Measurements from ENCODE around the gene IGSF10.
A peak's percentile ranks its signal among the peaks of the same experiment; 100 is the strongest.
"Not testable (repeated sequence)": the region's sequence is repeated elsewhere in the genome, so short reads cannot be mapped to it uniquely, and the experiment has no call there.

The IGSF10 gene

DNA sequence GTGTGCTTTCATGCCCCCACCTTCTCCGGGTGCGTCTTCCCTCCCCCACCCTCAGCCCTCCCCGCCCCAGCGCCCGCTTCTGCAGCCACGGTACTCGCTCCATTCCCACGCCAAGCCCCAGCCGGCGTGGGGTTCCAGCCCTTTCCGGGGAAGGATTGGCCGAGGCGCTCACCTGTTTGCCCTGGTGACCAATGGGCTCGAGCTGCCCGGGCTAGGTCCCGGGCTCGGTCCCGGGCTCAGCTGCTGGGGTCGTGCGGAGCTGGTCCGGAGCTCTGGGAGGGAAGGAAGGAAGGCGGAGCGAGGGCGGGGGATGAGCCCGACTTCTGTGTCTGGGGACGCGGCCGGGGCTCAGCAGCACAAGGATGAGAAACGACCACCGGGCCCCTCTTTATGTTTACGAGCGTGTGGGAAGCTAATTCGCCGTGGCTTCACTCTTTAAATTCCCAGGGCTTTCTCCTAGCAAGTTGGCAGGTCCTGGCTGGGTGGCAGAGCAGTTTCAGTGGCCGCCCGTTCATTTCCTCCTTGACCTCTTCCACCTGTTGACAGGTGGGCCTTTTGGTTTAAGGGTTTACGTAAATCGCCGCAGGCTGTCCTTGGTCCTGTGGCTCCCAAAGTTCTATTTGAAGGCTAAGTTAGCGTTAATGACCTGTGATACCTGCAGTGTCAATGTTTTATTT is at the start of gene IGSF10:
Gene IGSF10 (minus strand): TSS at position 288 of the 677 bp plus-strand sequence. CDS start 2,352 bp downstream, outside the sequence.
- no peak for DNase-seq
- in situ Hi-C loops (cut with MboI; ENCODE audit: low pct_unique_long_range_greater_than_20kb, low sequenced_read_pairs): loop anchor here (25.0 kb wide), 1 partner anchor 176 kb away; no protein-coding TSS in a partner anchor

DNA sequence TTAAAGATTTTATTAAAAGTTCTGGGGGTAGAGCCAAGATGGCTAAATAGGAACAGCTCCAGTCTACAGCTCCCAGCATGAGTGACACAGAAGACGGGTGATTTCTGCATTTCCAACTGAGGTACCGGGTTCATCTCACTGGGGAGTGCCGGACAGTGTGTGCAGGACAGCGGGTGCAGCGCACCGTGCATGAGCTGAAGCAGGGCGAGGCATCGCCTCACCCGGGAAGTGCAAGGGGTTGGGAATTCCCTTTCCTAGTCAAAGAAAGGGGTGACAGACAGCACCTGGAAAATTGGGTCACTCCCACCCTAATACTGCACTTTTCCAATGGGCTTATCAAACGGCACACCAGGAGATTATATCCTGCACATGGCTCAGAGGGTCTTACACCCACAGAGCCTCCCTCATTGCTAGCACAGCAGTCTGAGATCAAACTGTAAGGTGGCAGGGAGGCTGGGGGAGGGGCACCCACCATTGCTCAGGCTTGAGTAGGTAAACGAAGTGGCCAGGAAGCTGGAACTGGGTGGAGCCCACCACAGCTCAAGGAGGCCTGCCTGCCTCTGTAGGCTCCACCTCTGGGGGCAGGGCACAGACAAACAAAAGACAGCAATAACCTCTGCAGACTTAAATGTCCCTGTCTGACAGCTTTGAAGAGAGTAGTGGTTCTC is 48.7 kb upstream of the IGSF10 start:
- in situ Hi-C loops (cut with MboI; ENCODE audit: low pct_unique_long_range_greater_than_20kb, low sequenced_read_pairs); DNase-seq: not testable (repeated sequence)

DNA sequence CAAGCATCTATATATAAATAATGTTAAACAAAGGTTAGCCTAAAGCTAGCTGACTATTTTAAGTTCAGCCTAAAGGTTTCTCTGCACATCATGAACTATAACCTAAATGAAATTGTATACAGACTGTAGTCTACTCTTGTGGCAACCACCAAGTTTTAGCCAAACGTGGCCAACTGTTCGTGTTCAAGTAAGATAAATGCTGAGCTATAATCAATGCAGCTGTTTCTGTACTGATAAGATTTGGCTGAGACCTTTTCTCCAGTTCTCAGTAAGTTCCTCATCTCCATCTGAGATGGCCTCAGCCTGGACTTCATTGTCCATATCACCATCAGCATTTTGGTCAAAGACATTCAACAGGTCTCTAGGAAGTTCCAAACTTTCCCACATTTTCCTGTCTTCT is 43.7 kb upstream of the IGSF10 start:
- no peak for DNase-seq
- in situ Hi-C loops (cut with MboI; ENCODE audit: low pct_unique_long_range_greater_than_20kb, low sequenced_read_pairs): no loop called here

GRCh38 chr3:151503074-151503473 is 42.2 kb upstream of the IGSF10 start:
- no peak for DNase-seq
- in situ Hi-C loops (cut with MboI; ENCODE audit: low pct_unique_long_range_greater_than_20kb, low sequenced_read_pairs): no loop called here

DNA sequence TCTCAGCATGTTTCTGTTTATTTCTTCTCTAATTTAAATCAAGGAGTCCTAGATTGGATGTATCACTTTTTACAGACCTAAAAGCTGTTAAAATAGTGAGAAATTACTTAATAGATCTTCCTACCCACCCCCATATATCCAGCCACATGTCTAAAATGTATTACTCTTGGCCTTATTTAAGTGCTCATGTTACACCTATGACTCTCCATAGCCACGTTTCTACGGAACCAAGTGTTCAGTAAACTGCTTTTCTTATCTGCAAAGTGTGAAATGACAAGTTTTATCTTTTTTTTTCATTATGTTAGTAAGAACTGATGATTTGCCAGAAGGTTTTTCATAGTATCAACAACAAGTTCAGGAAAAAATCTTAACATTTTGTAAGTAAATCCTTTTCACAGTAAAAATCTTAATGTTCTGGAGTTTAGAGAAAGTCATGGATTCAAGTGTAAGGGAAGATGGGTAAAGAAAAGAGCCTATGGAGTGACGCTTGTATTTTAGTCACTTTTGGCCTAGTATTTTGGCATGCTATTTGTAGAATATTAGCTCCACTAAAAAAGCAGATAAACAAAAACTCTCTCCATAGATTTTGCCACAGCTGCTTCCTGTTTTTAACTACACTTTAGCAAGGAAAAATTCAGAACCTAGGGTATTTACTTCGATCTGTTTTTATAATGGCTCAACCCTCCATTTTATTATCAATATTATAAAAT is 41.2 kb upstream of the IGSF10 start:
- DNase-seq: no peak
- in situ Hi-C loops (cut with MboI; ENCODE audit: low pct_unique_long_range_greater_than_20kb, low sequenced_read_pairs): no loop called here

DNA sequence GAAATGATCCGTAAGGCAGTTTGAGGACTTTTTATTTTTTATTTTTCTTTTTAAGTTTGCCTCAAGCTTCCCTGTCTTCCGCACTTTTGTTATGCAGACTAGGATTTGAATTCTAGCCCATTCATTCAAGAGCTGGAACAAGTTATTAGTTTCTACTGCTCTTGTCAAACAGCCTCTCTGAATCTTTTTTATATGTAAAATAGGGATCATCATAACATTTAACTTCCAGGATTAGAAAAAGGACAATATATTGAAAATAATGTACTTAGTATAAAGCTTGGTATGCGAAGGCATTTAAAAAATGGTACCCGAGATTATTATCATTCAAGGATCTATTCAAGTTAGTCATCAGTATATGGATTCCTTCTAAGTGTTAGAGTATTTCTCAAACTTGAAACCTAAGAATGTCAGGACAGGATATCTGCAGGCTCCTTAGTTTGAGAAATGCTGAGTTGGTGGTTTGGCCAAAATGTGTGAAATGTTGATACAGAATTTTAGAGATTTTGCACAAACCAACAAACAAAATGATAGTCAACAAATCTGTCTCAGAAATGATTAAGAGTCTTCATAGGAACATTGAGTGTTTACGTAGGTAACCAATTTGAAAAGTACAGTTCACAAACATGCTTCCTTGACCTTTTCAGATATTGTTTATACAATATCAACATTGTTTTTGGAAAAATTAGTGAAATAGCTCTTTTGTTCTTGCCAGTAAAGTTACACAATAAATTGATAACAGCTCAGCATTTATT is 40.5 kb upstream of the IGSF10 start:
- no peak for DNase-seq
- in situ Hi-C loops (cut with MboI; ENCODE audit: low pct_unique_long_range_greater_than_20kb, low sequenced_read_pairs): no loop called here

DNA sequence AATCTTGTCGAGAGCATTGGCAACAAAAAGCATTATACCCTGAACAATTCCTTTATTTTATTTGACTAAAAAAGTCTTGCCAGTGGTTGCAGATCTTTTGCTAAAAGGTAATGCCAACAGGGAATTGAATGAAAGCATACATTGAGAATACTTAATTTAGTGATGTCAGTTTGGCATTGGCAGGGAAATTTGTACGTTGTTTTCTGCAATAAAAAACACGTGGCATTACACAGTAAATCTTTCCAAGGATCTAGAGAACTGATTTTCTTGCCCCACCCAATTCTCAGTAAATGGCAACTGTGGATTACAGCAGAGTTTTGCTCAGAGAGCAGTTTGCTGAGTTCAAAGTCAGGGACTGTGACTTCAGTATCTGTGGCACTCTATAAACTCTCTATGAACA is 38.3 kb upstream of the IGSF10 start:
- no peak for DNase-seq
- in situ Hi-C loops (cut with MboI; ENCODE audit: low pct_unique_long_range_greater_than_20kb, low sequenced_read_pairs): no loop called here

DNA sequence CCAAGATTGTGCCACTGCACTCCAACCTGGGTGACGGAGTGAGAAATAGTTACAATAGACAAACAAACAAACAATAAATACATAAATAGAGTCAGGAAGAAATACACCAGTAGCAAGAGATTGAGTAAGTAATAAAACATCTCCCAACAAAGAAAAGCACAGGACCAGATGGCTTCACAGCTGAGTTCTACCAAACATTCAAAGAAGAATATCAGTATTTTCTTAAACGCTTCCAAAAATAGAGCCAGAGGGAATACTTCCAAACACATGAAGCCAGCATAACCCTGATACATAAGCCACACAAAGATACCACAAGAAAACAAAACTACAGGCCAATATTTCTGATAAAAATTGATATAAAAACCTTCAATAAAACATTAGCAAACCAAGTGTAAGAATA is 30.7 kb upstream of the IGSF10 start:
- in situ Hi-C loops (cut with MboI; ENCODE audit: low pct_unique_long_range_greater_than_20kb, low sequenced_read_pairs): no loop called here
- no peak for DNase-seq

DNA sequence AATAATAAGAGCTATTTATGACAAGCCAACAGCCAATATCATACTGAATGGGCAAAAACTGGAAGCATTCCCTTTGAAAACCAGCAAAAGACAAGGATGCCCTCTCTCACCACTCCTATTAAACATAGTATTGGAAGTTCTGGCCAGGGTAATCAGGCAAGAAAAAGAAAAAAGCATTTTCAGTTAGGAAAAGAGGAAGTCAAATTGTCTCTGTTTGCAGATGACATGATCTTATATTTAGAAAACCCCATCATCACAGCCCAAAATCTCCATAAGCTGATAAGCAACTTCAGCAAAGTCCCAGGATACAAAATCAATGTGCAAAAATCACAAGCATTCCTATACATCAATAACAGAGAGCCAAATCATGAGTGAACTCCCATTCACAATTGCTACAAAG is 27.0 kb upstream of the IGSF10 start:
- in situ Hi-C loops (cut with MboI; ENCODE audit: low pct_unique_long_range_greater_than_20kb, low sequenced_read_pairs): not testable (repeated sequence)
- peak; percentile 28 for DNase-seq

GRCh38 chr3:151483961-151484520 is 23.2 kb upstream of the IGSF10 start:
- in situ Hi-C loops (cut with MboI; ENCODE audit: low pct_unique_long_range_greater_than_20kb, low sequenced_read_pairs): no loop called here
- DNase-seq: no peak

DNA sequence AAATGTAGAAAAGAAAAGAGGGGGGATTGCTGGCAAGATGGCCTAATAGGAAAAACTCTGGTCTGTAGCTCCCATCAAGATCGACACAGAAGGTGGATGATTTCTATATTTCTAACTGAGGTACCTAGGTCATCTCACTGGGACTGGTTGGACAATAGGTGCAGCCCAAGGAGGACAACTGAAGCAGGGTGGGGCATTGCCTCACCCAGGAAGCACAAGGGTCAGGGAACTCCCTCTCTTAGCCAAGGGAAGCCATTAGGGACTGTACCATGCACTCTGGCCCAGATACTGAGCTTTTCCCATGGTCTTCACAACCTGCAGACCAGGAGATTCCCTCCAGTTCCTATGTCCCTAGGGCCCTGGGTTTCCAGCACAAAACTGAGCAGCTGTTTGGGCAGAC is 22.6 kb upstream of the IGSF10 start:
- no peak for DNase-seq
- in situ Hi-C loops (cut with MboI; ENCODE audit: low pct_unique_long_range_greater_than_20kb, low sequenced_read_pairs): no loop called here

DNA sequence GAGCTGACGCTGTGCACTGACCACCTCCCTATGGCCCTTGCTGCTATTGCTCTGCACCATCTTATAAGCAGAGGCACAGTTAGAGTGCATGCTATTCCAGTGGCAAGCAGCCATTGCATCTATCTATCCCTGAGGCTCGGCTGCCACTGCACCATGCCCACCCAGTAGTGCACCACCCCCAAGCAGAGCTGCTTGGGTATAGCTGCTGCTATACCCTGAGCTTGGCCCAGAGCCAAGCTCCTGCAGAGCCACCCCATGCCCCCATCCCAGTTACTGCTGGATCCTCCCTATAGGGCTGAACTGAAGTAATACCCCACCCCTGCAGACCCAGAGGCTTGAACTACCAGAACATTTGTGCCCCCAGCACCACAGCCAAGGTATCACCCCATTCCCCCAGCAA is 19.6 kb upstream of the IGSF10 start:
- no peak for DNase-seq
- in situ Hi-C loops (cut with MboI; ENCODE audit: low pct_unique_long_range_greater_than_20kb, low sequenced_read_pairs): no loop called here

DNA sequence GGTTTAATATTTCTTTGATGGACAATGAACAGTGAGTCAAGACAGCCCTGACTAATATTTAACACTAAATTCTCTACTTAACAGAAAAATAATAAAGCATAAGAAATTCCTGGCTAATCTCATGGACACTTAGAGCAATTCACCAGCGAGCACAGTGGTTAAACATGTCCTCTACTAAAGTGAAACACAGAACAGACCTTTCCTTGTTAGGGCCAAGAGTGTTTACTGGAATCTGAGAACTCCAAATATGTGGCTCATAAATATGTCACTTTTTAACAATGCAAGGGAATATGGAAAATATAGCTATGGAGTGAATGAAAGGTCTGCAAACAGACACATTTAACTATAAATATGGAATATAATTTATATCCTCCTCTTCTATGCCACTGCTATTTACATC is 18.6 kb upstream of the IGSF10 start:
- in situ Hi-C loops (cut with MboI; ENCODE audit: low pct_unique_long_range_greater_than_20kb, low sequenced_read_pairs): no loop called here
- no peak for DNase-seq

GRCh38 chr3:151478335-151478697 is 17.5 kb upstream of the IGSF10 start:
- in situ Hi-C loops (cut with MboI; ENCODE audit: low pct_unique_long_range_greater_than_20kb, low sequenced_read_pairs): no loop called here
- DNase-seq: no peak

DNA sequence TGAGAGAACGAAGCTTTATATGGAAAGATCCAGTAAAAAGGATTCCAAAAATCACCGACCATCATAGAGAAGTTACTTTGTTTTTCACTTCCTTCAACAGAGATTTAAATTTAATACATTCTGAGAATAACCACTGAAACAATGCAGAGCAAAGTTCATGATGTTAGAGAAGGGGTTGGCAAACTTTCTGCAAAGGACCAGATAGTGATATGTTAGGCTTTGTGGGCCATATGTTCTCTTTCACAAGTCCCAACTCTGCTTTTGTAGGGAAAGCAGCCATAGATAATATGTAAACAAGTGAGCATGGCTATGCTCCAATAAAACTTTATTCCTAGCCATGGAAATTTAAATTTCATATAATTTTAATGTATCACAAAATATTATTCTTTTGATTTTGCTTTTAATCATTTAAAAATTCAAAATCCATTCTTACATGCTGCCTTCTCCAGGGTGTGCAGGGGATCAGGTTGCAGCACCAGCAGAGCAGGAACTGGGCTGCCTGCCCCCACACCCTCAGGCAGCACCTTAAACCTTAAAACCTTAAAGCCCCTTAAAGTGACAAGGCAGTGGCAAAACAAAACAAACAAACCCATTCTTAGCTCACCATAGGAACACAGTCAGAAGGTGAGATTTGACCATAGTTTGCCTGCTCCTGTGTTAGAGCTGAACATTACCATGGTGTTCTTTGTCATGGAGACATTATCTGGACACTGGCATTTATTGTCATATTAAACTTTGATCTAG is 16.9 kb upstream of the IGSF10 start:
- in situ Hi-C loops (cut with MboI; ENCODE audit: low pct_unique_long_range_greater_than_20kb, low sequenced_read_pairs): no loop called here
- peak; percentile 22 for DNase-seq

DNA sequence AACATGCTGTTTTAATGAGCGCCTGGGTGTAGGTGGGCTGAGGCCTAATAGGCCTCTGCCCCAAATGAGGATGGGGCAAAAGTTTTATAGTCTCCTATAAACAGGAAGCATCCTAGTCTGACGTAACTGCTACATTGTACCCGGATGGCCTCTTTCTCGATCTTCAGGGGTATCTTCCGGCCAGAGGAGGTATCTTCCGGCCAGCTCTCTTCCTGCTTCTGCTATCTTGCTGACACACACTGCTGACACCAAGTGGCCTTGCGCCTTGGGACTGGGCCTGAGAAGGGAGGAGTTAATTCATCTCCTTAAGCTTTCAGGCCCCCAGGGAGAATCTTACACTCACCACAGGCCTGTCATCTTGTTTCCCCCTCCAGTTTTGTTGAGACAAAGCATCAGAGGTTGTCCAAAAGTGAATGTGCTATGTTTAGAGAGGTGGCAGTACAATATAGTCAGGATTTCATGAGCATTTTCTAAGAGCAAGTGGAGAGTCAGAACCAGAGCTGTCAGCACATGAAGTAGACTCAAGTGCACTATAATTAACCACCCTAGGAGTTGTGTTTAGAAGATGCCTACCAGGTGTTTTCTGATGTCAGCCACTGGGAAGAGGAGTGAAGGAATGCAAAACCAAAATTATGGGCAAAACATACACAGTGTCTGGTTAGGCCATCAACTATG is 15.6 kb upstream of the IGSF10 start:
- DNase-seq: peak; percentile 86
- in situ Hi-C loops (cut with MboI; ENCODE audit: low pct_unique_long_range_greater_than_20kb, low sequenced_read_pairs): no loop called here

DNA sequence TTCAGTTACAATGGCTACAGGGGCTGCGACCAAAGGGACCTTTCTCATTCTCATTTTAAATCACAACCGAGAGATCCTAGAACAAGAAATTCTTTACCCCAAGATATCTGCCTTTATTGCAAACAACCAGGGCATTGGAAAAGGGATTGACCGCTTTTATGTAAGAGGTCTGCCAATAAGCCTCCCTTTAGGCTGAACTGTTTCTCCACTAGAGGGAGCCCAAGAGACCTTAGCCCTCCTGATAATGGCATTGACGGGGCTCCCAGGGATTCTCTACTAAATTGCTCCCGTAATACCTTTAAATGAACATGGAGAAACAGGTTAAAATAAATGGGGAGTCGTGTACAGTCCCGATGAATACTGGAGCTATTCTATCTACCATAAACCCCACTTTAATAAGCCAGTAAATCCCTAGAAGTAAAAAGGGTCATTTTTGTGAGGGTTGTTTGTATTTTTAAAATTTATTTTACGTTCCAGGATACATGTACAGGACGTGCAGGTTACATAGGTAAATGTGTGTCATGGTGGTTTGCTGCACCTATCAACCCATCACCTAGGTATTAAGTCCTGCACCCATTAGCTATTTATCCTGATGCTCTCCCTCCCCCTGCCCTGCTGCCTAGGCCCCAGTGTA is 7.5 kb upstream of the IGSF10 start:
- in situ Hi-C loops (cut with MboI; ENCODE audit: low pct_unique_long_range_greater_than_20kb, low sequenced_read_pairs): loop anchor here (25.0 kb wide), 1 partner anchor 169 kb away; no protein-coding TSS in a partner anchor
- peak; percentile 74 for DNase-seq

- peak; percentile 82 for DNase-seq
- in situ Hi-C loops (cut with MboI; ENCODE audit: low pct_unique_long_range_greater_than_20kb, low sequenced_read_pairs): loop anchor here (25.0 kb wide), 1 partner anchor 170 kb away; no protein-coding TSS in a partner anchor
These were observed 6.2 kb upstream of the IGSF10 start for GRCh38 chr3:151467069-151467468.
